ENCODE data around the gene C15orf39. TPM values are rescaled to one million over a fixed set of nuclear protein-coding genes. Genes with fewer than 3 reads are reported as not detected.

Gene C15orf39
- total and polyA plus RNA-seq, 9 of the 15 experiments (the other 6 are each of a cell fraction or from before 2014, with no cell fraction given), result 0.31 to 29.8 (median 4.4) TPM

DNA sequence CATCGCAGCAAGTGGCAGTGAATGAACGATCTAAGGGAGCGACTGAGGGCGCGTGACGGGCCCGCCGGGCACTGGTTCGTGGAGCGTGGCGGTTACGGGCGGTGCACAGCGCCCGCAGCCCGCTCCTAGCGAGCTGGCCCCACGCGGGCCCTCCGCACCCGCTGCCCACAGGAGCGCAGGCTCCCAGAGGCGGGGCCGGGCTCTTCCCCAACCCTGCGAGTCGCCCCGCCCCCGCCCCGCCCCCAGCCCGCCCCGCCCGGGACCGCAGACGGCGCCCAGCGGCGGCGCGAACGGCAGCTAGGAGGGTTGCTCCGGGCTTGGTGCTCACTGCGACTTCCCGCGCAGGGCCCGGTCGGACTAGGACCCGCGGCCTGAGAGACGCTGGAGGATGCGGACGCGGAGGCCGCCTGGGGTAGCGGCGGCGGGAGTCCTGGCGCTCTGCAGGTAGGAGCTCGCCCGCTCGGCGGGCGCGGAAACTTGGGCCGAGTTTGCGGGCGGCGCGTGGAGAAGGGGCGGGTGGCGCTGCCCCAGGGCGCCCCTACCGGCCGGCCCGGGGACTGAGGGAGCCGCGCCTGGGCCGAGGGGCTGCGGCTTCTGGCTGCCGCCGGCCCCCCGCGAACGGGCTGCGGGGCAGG is at the start of gene C15orf39 (continued):
- TF ChIP-seq SNAPC5 (CRISPR knock-in tag; IDR thresholded peaks at IDR 0.05), result no peak
- TF ChIP-seq ZNF586 (CRISPR knock-in tag; conservative IDR thresholded peaks at IDR 0.05), result no peak
- TF ChIP-seq, protein P1, sequence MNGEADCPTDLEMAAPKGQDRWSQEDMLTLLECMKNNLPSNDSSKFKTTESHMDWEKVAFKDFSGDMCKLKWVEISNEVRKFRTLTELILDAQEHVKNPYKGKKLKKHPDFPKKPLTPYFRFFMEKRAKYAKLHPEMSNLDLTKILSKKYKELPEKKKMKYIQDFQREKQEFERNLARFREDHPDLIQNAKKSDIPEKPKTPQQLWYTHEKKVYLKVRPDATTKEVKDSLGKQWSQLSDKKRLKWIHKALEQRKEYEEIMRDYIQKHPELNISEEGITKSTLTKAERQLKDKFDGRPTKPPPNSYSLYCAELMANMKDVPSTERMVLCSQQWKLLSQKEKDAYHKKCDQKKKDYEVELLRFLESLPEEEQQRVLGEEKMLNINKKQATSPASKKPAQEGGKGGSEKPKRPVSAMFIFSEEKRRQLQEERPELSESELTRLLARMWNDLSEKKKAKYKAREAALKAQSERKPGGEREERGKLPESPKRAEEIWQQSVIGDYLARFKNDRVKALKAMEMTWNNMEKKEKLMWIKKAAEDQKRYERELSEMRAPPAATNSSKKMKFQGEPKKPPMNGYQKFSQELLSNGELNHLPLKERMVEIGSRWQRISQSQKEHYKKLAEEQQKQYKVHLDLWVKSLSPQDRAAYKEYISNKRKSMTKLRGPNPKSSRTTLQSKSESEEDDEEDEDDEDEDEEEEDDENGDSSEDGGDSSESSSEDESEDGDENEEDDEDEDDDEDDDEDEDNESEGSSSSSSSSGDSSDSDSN (IDR thresholded peaks at IDR 0.05; ENCODE audit: borderline replicate concordance in 1 of 2, low read depth in 2 of 2, low read length in 2 of 2), result peak in 1 of 2 experiments; percentile 38; a peak in 1 of 4 replicates
- TF ChIP-seq RAD21 (CRISPR knock-in tag; conservative IDR thresholded peaks at IDR 0.05 in 1 of 2, IDR thresholded peaks at IDR 0.05 in 1 of 2), result peak; percentile 68 to 75
- TF ChIP-seq NCOA6 (IDR thresholded peaks at IDR 0.05), result no peak
- TF ChIP-seq CBFB (CRISPR knock-in tag; IDR thresholded peaks at IDR 0.05), result no peak
- no peak for TF ChIP-seq SMARCA5 (IDR thresholded peaks at IDR 0.05)
- TF ChIP-seq NCOR1 (IDR thresholded peaks at IDR 0.05), result peak; percentile 58
- no peak for TF ChIP-seq FOXP1 (CRISPR knock-in tag; IDR thresholded peaks at IDR 0.05)
- TF ChIP-seq ZBTB1 (CRISPR knock-in tag; IDR thresholded peaks at IDR 0.05; ENCODE audit: borderline replicate concordance, low read depth), result 0 out of 2 replicates have a peak, but pooled peaks have one; percentile 50
- TF ChIP-seq PATZ1 (CRISPR knock-in tag; IDR thresholded peaks at IDR 0.05; ENCODE audit: borderline replicate concordance), result no peak
- TF ChIP-seq SIRT6 (IDR thresholded peaks at IDR 0.05; ENCODE audit: low read depth, low read length), result no peak
- peak; percentile 78 for TF ChIP-seq ETS1 (conservative IDR thresholded peaks at IDR 0.05; ENCODE audit: control insufficient read depth, low read depth, low read length)
- no peak for TF ChIP-seq ZNF165 (CRISPR knock-in tag; IDR thresholded peaks at IDR 0.05; ENCODE audit: borderline replicate concordance)
- peak; percentile 71 for TF ChIP-seq RBM25 (IDR thresholded peaks at IDR 0.05; ENCODE audit: low read depth, low read length, severe bottlenecking)
- no peak for TF ChIP-seq NFE2 (IDR thresholded peaks at IDR 0.05; ENCODE audit: low read depth)
- no peak for TF ChIP-seq NR2C2 (CRISPR knock-in tag; IDR thresholded peaks at IDR 0.05)
- TF ChIP-seq NR2C2 (tag; IDR thresholded peaks at IDR 0.05), result peak; percentile 47; the same call in 1 of the 2 replicates
- TF ChIP-seq LCOR (CRISPR knock-in tag; IDR thresholded peaks at IDR 0.05), result no peak
- TF ChIP-seq E2F1 (CRISPR knock-in tag; IDR thresholded peaks at IDR 0.05), result peak; percentile 79; the same call in 1 of the 2 replicates
- TF ChIP-seq ZNF239 (CRISPR knock-in tag; IDR thresholded peaks at IDR 0.05), result no peak
- peak; percentile 88 for TF ChIP-seq GATAD2B (IDR thresholded peaks at IDR 0.05; ENCODE audit: borderline replicate concordance)
